Adrenal gland (tissue), 5 donors: Measurements from ENCODE around the gene ABCB11.

Experiments used
- CTCF ChIP-seq, 6 experiments: fragments of 450-650 bp in 4 of 6; fragments of 200-600 bp in 2 of 6; sonication (generic) in 1 of 6; IDR thresholded peaks; 1 replicate in 5 of 6; 2 replicates in 1 of 6; pipeline versions ENCODE4 v1.5.1 to v1.8.0; 2016 to 2021; ENCODE audit warnings: antibody characterized with exemption in 6 of 6, mild to moderate bottlenecking in 2 of 6, moderate library complexity in 1 of 6
- POLR2A ChIP-seq, 2 donors: fragments of 450-650 bp; IDR thresholded peaks; one replicate each; pipeline ENCODE4 v1.6.1; 2017; ENCODE audit warnings: antibody characterized with exemption in 2 of 2, mild to moderate bottlenecking in 2 of 2, moderate library complexity in 1 of 2
- donor health status: DM: no; HTN: no; CAD: no.

GRCh38 chr2:168997794-168998193, 33.3 kb downstream of the ABCB11 start:
- no peak for TF ChIP-seq POLR2A (IDR thresholded peaks at IDR 0.05)
- TF ChIP-seq CTCF (IDR thresholded peaks at IDR 0.05) = no peak
